Bronchial smooth muscle cell (primary cell): Measurements from ENCODE around the gene ZMYM2. TPM values are rescaled to one million over a fixed set of nuclear protein-coding genes. Genes with fewer than 3 reads are reported as not detected.

Source experiments
- total RNA-seq: library from RNA; depleted of rRNA; stranded (reverse); fragments of >200 nt; gene quantifications from 2 replicates; pipeline ENCODE4 v1.2.1, GENCODE V29; 2014

ZMYM2 gene
- total RNA-seq, result 36.7 and 40.2 TPM in 2 replicates

GRCh38 chr13:19958155-19959111 lies at the start of gene ZMYM2:
TSS of gene ZMYM2 (plus strand) at chr13:19958727. CDS start at chr13:19993073, 34,346 bp downstream.

Other genes with a start within 250 kb of the ZMYM2 start
- gene PSPC1, start 175.8 kb upstream of the ZMYM2 start, total RNA-seq, result 36.0 and 40.0 TPM in 2 replicates
- 10.1 and 14.8 TPM in 2 replicates for gene ZMYM5, start 95.1 kb upstream of the ZMYM2 start, total RNA-seq
- 15.8 and 21.3 TPM in 2 replicates for gene GJA3, start 202.3 kb downstream of the ZMYM2 start, total RNA-seq
- 1.3 and 2.2 TPM in 2 replicates for gene GJB2, start 234.2 kb downstream of the ZMYM2 start, total RNA-seq